Neutrophil (primary cell): ENCODE data around the gene RPH3AL.

ENCODE experiments used
- H3K27ac ChIP-seq: fragments of 200-600 bp; sonication (generic); 2 replicates; pipeline ENCODE4 v1.5.1; 2016; ENCODE audit warnings: mild to moderate bottlenecking, moderate library complexity
- H3K27me3 ChIP-seq: fragments of 200-600 bp; sonication (generic); 2 replicates; pipeline ENCODE4 v1.6.0; 2016; ENCODE audit warnings: mild to moderate bottlenecking
- H3K36me3 ChIP-seq: fragments of 200-600 bp; sonication (generic); 2 replicates; pipeline ENCODE4 v1.5.1; 2017
- H3K4me1 ChIP-seq, 2 experiments: fragments of 200-600 bp in 1 of 2; sonication (generic) in 1 of 2; 1 replicate in 1 of 2; 2 replicates in 1 of 2; pipeline versions ENCODE4 v1.5.1 to v1.6.1; 2013 to 2016; ENCODE audit warnings: low read depth in 1 of 2, low read length in 1 of 2, mild to moderate bottlenecking in 1 of 2, moderate library complexity in 1 of 2; ENCODE audit not compliant: control insufficient read depth in 1 of 2, insufficient read depth in 1 of 2
- H3K4me3 ChIP-seq, 2 experiments: fragments of 200-600 bp in 1 of 2; sonication (generic) in 1 of 2; 1 replicate in 1 of 2; 2 replicates in 1 of 2; pipeline ENCODE4 v1.5.1; 2013 to 2016; ENCODE audit warnings: low read depth in 1 of 2, low read length in 1 of 2, mild to moderate bottlenecking in 1 of 2, moderate library complexity in 1 of 2
- H3K9me3 ChIP-seq: fragments of 200-600 bp; sonication (generic); 2 replicates; pipeline ENCODE4 v1.5.1; 2016
- CTCF ChIP-seq: fragments of 200-600 bp; sonication (generic); IDR thresholded peaks from 2 replicates; pipeline ENCODE4 v1.5.1; 2016; ENCODE audit warnings: antibody characterized with exemption

RPH3AL gene

GRCh38 chr17:192666-193425, 159.8 kb downstream of the RPH3AL start:
- Histone ChIP-seq H3K4me1 (no peaks in the 10 kb centered on the region), H3K9me3 (no peaks in the 10 kb centered on the region), H3K27me3 (no peaks in the 10 kb centered on the region), H3K27ac (no peak overlapping the region), H3K4me3 (no peak overlapping the region), H3K36me3 (no peaks in the 10 kb centered on the region)
- TF ChIP-seq CTCF = no peak

- no peak overlapping the region for H3K4me3 ChIP-seq
- H3K27me3 ChIP-seq = no peaks in the 10 kb centered on the region
- peaks cover 11 to 13% of the 10 kb centered on the region in 2 experiments for H3K4me1 ChIP-seq
- H3K27ac ChIP-seq = no peak overlapping the region
- H3K36me3 ChIP-seq = no peaks in the 10 kb centered on the region
- no peak for TF ChIP-seq CTCF
- H3K9me3 ChIP-seq = no peaks in the 10 kb centered on the region
These were observed 163.2 kb downstream of the RPH3AL start for GRCh38 chr17:189444-189843.

- TF ChIP-seq CTCF = no peak
- H3K4me3 ChIP-seq = no peak overlapping the region
- H3K4me1 ChIP-seq = peaks cover 34 to 36% of the 10 kb centered on the region in 2 experiments
- H3K9me3 ChIP-seq = no peaks in the 10 kb centered on the region
- no peaks in the 10 kb centered on the region for H3K36me3 ChIP-seq
- H3K27ac ChIP-seq = no peak overlapping the region
- peaks cover 5% of the 10 kb centered on the region for H3K27me3 ChIP-seq
These were observed 165.5 kb downstream of the RPH3AL start for GRCh38 chr17:187130-187529.

- Histone ChIP-seq H3K27ac (no peak overlapping the region), H3K4me1 (peaks cover 41 to 46% of the 10 kb centered on the region in 2 experiments), H3K27me3 (peaks cover 19% of the 10 kb centered on the region), H3K9me3 (no peaks in the 10 kb centered on the region), H3K4me3 (no peak overlapping the region), H3K36me3 (no peaks in the 10 kb centered on the region)
- TF ChIP-seq CTCF = no peak
These were observed 167.0 kb downstream of the RPH3AL start for GRCh38 chr17:185445-186138.

GRCh38 chr17:183021-183420, 169.6 kb downstream of the RPH3AL start:
- Histone ChIP-seq H3K9me3 (no peaks in the 10 kb centered on the region), H3K4me3 (no peak overlapping the region), H3K4me1 (peaks cover 58% of the 10 kb centered on the region in 2 experiments), H3K36me3 (no peaks in the 10 kb centered on the region), H3K27ac (no peak overlapping the region), H3K27me3 (peaks cover 44% of the 10 kb centered on the region)
- no peak for TF ChIP-seq CTCF
